NCI-H2029 treated with DMSO at 0.1 percent for 48 hours (cell line): ENCODE data around the gene SLC16A12.

ENCODE experiments used
- DNase-seq: peaks from one replicate; lab custom pipeline; 2025; lab: John Stamatoyannopoulos, UW

The SLC16A12 gene

GRCh38 chr10:89390476-89391225 is 144.7 kb downstream of the SLC16A12 start:
- DNase-seq: no peak

GRCh38 chr10:89389254-89389653 is 146.1 kb downstream of the SLC16A12 start:
- no peak for DNase-seq

GRCh38 chr10:89388806-89389205 is 146.6 kb downstream of the SLC16A12 start:
- DNase-seq: no peak

- no peak for DNase-seq
These were observed 150.7 kb downstream of the SLC16A12 start for GRCh38 chr10:89384474-89385340.

GRCh38 chr10:89382757-89383156 is 152.6 kb downstream of the SLC16A12 start:
- DNase-seq: no peak
